UCSD-AML1 (cell line): Measurements from ENCODE around the gene PSMD11.
A peak's percentile ranks its signal among the peaks of the same experiment; 100 is the strongest.

Experiments
- DNase-seq: peaks from one replicate; lab custom pipeline; 2025; ENCODE audit not compliant: unreplicated experiment; lab: John Stamatoyannopoulos, UW

PSMD11 gene

GRCh38 chr17:32463304-32463703 lies 19.0 kb downstream of the PSMD11 start:
- no peak for DNase-seq

GRCh38 chr17:32464374-32464773 lies 20.1 kb downstream of the PSMD11 start:
- DNase-seq = no peak

GRCh38 chr17:32467949-32468348 lies 23.6 kb downstream of the PSMD11 start:
- no peak for DNase-seq

GRCh38 chr17:32470405-32471167 lies 26.3 kb downstream of the PSMD11 start:
- no peak for DNase-seq

- DNase-seq = no peak
Measured at GRCh38 chr17:32471652-32472051, 27.3 kb downstream of the PSMD11 start.

GRCh38 chr17:32475258-32475657 lies 30.9 kb downstream of the PSMD11 start:
- DNase-seq = no peak

GRCh38 chr17:32477220-32477619 lies 32.9 kb downstream of the PSMD11 start:
- DNase-seq = no peak

- DNase-seq = no peak
Measured at GRCh38 chr17:32479074-32479617, 34.8 kb downstream of the PSMD11 start.

- no peak for DNase-seq
Measured at GRCh38 chr17:32481193-32481592, 36.9 kb downstream of the PSMD11 start.

GRCh38 chr17:32482568-32483320 lies 38.4 kb downstream of the PSMD11 start:
- DNase-seq = no peak

GRCh38 chr17:32483451-32484019 lies 39.2 kb downstream of the PSMD11 start:
- no peak for DNase-seq

- DNase-seq = no peak
Measured at GRCh38 chr17:32484041-32484461, 39.7 kb downstream of the PSMD11 start.

- no peak for DNase-seq
Measured at GRCh38 chr17:32484628-32485027, 40.3 kb downstream of the PSMD11 start.

GRCh38 chr17:32485261-32486110 lies 41.2 kb downstream of the PSMD11 start:
- no peak for DNase-seq

GRCh38 chr17:32486111-32486700 lies 41.9 kb downstream of the PSMD11 start:
- DNase-seq = peak; percentile 53

GRCh38 chr17:32486701-32487472 lies 42.6 kb downstream of the PSMD11 start, which contains the start of gene CDK5R1:
CDK5R1 (plus strand) TSS chr17:32486993; CDS start chr17:32487621, 628 bp downstream.
- peak; percentile 56 for DNase-seq

GRCh38 chr17:32487473-32488176 lies 43.3 kb downstream of the PSMD11 start:
- no peak for DNase-seq

- no peak for DNase-seq
Measured at GRCh38 chr17:32488177-32488542, 43.9 kb downstream of the PSMD11 start.

GRCh38 chr17:32488604-32489180 lies 44.4 kb downstream of the PSMD11 start:
- no peak for DNase-seq
